GM23338 (cell line): ENCODE measurements around the gene CEMIP2. TPM values are rescaled to one million over a fixed set of nuclear protein-coding genes. Genes with fewer than 3 reads are reported as not detected.

Source experiments
- ATAC-seq: fragments of 200-7000 bp; cut with Tn5 transposase; 3 replicates; pipeline ENCODE4 v1.9.1; 2020
- DNase-seq: peaks from one replicate; pipeline ENCODE4 v3.0.0-alpha.2; 2015; ENCODE audit warnings: low spot score
- H2AFZ ChIP-seq: fragments of 200-600 bp; sonication (generic); 2 replicates; pipeline ENCODE4 v1.8.0; 2016; ENCODE audit warnings: antibody characterized with exemption, mild to moderate bottlenecking, moderate library complexity
- H3F3A ChIP-seq: fragments of 200-600 bp; sonication (generic); replicated peaks from 2 replicates; pipeline ENCODE4 v1.8.0; 2017; ENCODE audit warnings: antibody characterized with exemption, mixed run types, low read depth
- H3K27ac ChIP-seq: fragments of 200-600 bp; sonication (generic); 2 replicates; pipeline ENCODE4 v1.6.1; 2016; ENCODE audit warnings: low read depth
- H3K27me3 ChIP-seq: fragments of 200-600 bp; sonication (generic); 2 replicates; pipeline ENCODE4 v1.8.0; 2016; ENCODE audit warnings: mild to moderate bottlenecking, mixed run types, moderate library complexity; ENCODE audit not compliant: insufficient read depth
- H3K36me3 ChIP-seq: fragments of 200-600 bp; sonication (generic); 2 replicates; pipeline ENCODE4 v1.8.0; 2016; ENCODE audit warnings: mild to moderate bottlenecking; ENCODE audit not compliant: insufficient read depth
- H3K4me1 ChIP-seq: fragments of 200-600 bp; sonication (generic); 2 replicates; pipeline ENCODE4 v1.8.0; 2016; ENCODE audit warnings: mild to moderate bottlenecking, moderate library complexity; ENCODE audit not compliant: insufficient read depth
- H3K4me2 ChIP-seq: fragments of 200-600 bp; sonication (generic); 2 replicates; pipeline ENCODE4 v1.7.1; 2017; ENCODE audit warnings: mixed run types
- H3K4me3 ChIP-seq: fragments of 200-600 bp; sonication (generic); 2 replicates; pipeline ENCODE4 v1.6.1; 2016; ENCODE audit warnings: mixed run types
- H3K79me2 ChIP-seq: fragments of 200-600 bp; sonication (generic); replicated peaks from 2 replicates; pipeline ENCODE4 v1.8.0; 2017; ENCODE audit warnings: mild to moderate bottlenecking; ENCODE audit not compliant: insufficient read depth
- H3K9me2 ChIP-seq: fragments of 200-600 bp; sonication (generic); 2 replicates; pipeline ENCODE4 v1.8.0; 2017; ENCODE audit not compliant: insufficient read depth
- H4K20me1 ChIP-seq: fragments of 200-600 bp; sonication (generic); replicated peaks from 2 replicates; pipeline ENCODE4 v1.8.0; 2017; ENCODE audit warnings: mild to moderate bottlenecking; ENCODE audit not compliant: insufficient read depth
- H3K27ac Mint-ChIP-seq: 2 replicates; pipeline ENCODE4 v1.8.0; 2020; ENCODE audit warnings: inconsistent platforms, mild to moderate bottlenecking, moderate library complexity, mixed read lengths
- H3K27me3 Mint-ChIP-seq: 3 replicates; pipeline ENCODE4 v1.8.0; 2022; ENCODE audit warnings: low read depth, mild to moderate bottlenecking, moderate library complexity, mixed read lengths, inconsistent platforms; ENCODE audit not compliant: insufficient read depth, poor library complexity
- H3K36me3 Mint-ChIP-seq: 3 replicates; pipeline ENCODE4 v1.8.0; 2021; ENCODE audit warnings: low read depth, mild to moderate bottlenecking, inconsistent platforms, moderate library complexity, mixed read lengths
- H3K4me1 Mint-ChIP-seq: 3 replicates; pipeline ENCODE4 v1.8.0; 2020; ENCODE audit warnings: mild to moderate bottlenecking, inconsistent platforms, mixed read lengths
- H3K4me3 Mint-ChIP-seq: 3 replicates; pipeline ENCODE4 v1.8.0; 2021; ENCODE audit warnings: moderate library complexity, mild to moderate bottlenecking, inconsistent platforms, mixed read lengths
- H3K9me3 Mint-ChIP-seq: 3 replicates; pipeline ENCODE4 v1.8.0; 2020; ENCODE audit warnings: moderate library complexity, mild to moderate bottlenecking, inconsistent platforms, mixed read lengths
- CREB1 ChIP-seq: fragments of 250-450 bp; sonication (Bioruptor Pico); IDR thresholded peaks from 2 replicates; pipeline ENCODE4 v1.5.0; 2020; ENCODE audit warnings: low read depth, mild to moderate bottlenecking, moderate library complexity
- EZH2 ChIP-seq: fragments of 200-600 bp; sonication (generic); IDR thresholded peaks from one replicate; pipeline ENCODE4 v1.8.0; 2017; ENCODE audit warnings: antibody characterized with exemption, mild to moderate bottlenecking, low read depth; ENCODE audit not compliant: unreplicated experiment
- EZH2phosphoT487 ChIP-seq: fragments of 200-600 bp; sonication (generic); IDR thresholded peaks from one replicate; pipeline ENCODE4 v1.8.1; 2018; ENCODE audit warnings: antibody characterized with exemption; ENCODE audit not compliant: unreplicated experiment
- JUNB ChIP-seq: IDR thresholded peaks from one replicate; pipeline ENCODE4 v1.6.1; 2016; ENCODE audit warnings: antibody characterized with exemption; ENCODE audit not compliant: unreplicated experiment
- NANOG ChIP-seq: IDR thresholded peaks from 2 replicates; pipeline ENCODE4 v1.6.1; 2016; ENCODE audit warnings: antibody characterized with exemption, borderline replicate concordance
- POLR2AphosphoS5 ChIP-seq: IDR thresholded peaks from 2 replicates; pipeline ENCODE4 v1.6.1; 2016; ENCODE audit warnings: antibody characterized with exemption, low read depth
- STAT1 ChIP-seq: IDR thresholded peaks from one replicate; pipeline ENCODE4 v1.6.1; 2016; ENCODE audit warnings: antibody characterized with exemption; ENCODE audit not compliant: unreplicated experiment
- ZNF114 ChIP-seq: fragments of 250-450 bp; sonication (Bioruptor Pico); IDR thresholded peaks from 2 replicates; pipeline ENCODE4 v1.5.0; 2020; ENCODE audit warnings: mild to moderate bottlenecking, moderate library complexity
- ZNF331 ChIP-seq: fragments of 250-450 bp; sonication (Bioruptor Pico); IDR thresholded peaks from 2 replicates; pipeline ENCODE4 v1.5.0; 2020; ENCODE audit warnings: low read depth, mild to moderate bottlenecking, moderate library complexity
- polyA plus RNA-seq: library from polyadenylated mRNA; unstranded; fragments of >200 nt; fragmentation: Nextera tagmentation; extraction: Ambion mirVana; gene quantifications from 2 replicates; pipeline ENCODE4 v1.2.1, GENCODE V29; 2016
- total RNA-seq: library from RNA; depleted of rRNA; stranded (reverse); fragments of >200 nt; shearing (Covaris generic); gene quantifications from 2 replicates; pipeline ENCODE4 v1.2.3, GENCODE V29; 2014
- TF ChIP-seq, protein P1 (sequence below): fragments of 250-450 bp; sonication (Bioruptor Pico); IDR thresholded peaks from 2 replicates; pipeline ENCODE4 v1.5.0; 2020; ENCODE audit warnings: mild to moderate bottlenecking, moderate library complexity
- TF ChIP-seq, protein P2 (sequence below): IDR thresholded peaks from one replicate; pipeline ENCODE4 v1.6.1; 2018; ENCODE audit warnings: antibody characterized with exemption; ENCODE audit not compliant: unreplicated experiment
- TF ChIP-seq, protein P3 (sequence below), 2 experiments: fragments of 200-600 bp in 1 of 2; sonication (generic) in 1 of 2; conservative IDR thresholded peaks; 2 replicates each; pipeline versions ENCODE4 v1.5.1 to v1.6.1; 2016 to 2017; ENCODE audit warnings: antibody characterized with exemption in 2 of 2, low read depth in 2 of 2, mild to moderate bottlenecking in 2 of 2, moderate library complexity in 1 of 2
- TF ChIP-seq, protein P4 (sequence below): IDR thresholded peaks from 2 replicates; pipeline ENCODE4 v1.6.1; 2016; ENCODE audit warnings: antibody characterized with exemption

CEMIP2 gene
- total and polyA plus RNA-seq, 2 experiments from 2014 or later, result 23.0 to 76.7 TPM

DNA sequence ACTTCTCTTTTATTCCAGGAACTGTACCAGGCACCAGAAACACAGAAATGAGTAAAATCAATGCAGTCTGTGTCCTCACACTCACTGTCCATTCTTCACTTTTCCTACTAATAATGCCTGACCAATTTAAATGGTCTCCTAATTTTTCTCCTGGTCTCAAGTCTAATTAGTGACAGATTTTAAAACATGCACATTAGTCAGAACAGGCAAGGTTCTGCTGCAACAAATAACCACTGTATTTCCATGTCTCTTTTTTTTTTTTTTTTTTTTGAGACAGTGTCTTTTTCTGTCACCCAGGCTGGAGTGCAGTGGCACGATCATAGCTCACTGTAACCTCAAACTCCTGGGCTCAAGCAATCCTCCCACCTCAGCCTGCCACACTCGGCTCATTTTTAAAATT lies 99.6 kb downstream of the CEMIP2 start (continued):
- TF ChIP-seq, protein P1, sequence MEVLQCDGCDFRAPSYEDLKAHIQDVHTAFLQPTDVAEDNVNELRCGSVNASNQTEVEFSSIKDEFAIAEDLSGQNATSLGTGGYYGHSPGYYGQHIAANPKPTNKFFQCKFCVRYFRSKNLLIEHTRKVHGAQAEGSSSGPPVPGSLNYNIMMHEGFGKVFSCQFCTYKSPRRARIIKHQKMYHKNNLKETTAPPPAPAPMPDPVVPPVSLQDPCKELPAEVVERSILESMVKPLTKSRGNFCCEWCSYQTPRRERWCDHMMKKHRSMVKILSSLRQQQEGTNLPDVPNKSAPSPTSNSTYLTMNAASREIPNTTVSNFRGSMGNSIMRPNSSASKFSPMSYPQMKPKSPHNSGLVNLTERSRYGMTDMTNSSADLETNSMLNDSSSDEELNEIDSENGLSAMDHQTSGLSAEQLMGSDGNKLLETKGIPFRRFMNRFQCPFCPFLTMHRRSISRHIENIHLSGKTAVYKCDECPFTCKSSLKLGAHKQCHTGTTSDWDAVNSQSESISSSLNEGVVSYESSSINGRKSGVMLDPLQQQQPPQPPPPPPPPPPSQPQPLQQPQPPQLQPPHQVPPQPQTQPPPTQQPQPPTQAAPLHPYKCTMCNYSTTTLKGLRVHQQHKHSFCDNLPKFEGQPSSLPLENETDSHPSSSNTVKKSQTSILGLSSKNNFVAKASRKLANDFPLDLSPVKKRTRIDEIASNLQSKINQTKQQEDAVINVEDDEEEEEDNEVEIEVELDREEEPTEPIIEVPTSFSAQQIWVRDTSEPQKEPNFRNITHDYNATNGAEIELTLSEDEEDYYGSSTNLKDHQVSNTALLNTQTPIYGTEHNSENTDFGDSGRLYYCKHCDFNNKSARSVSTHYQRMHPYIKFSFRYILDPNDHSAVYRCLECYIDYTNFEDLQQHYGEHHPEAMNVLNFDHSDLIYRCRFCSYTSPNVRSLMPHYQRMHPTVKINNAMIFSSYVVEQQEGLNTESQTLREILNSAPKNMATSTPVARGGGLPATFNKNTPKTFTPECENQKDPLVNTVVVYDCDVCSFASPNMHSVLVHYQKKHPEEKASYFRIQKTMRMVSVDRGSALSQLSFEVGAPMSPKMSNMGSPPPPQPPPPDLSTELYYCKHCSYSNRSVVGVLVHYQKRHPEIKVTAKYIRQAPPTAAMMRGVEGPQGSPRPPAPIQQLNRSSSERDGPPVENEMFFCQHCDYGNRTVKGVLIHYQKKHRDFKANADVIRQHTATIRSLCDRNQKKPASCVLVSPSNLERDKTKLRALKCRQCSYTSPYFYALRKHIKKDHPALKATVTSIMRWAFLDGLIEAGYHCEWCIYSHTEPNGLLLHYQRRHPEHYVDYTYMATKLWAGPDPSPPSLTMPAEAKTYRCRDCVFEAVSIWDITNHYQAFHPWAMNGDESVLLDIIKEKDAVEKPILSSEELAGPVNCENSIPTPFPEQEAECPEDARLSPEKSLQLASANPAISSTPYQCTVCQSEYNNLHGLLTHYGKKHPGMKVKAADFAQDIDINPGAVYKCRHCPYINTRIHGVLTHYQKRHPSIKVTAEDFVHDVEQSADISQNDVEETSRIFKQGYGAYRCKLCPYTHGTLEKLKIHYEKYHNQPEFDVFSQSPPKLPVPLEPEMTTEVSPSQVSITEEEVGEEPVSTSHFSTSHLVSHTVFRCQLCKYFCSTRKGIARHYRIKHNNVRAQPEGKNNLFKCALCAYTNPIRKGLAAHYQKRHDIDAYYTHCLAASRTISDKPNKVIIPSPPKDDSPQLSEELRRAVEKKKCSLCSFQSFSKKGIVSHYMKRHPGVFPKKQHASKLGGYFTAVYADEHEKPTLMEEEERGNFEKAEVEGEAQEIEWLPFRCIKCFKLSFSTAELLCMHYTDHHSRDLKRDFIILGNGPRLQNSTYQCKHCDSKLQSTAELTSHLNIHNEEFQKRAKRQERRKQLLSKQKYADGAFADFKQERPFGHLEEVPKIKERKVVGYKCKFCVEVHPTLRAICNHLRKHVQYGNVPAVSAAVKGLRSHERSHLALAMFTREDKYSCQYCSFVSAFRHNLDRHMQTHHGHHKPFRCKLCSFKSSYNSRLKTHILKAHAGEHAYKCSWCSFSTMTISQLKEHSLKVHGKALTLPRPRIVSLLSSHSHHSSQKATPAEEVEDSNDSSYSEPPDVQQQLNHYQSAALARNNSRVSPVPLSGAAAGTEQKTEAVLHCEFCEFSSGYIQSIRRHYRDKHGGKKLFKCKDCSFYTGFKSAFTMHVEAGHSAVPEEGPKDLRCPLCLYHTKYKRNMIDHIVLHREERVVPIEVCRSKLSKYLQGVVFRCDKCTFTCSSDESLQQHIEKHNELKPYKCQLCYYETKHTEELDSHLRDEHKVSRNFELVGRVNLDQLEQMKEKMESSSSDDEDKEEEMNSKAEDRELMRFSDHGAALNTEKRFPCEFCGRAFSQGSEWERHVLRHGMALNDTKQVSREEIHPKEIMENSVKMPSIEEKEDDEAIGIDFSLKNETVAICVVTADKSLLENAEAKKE (CRISPR knock-in tag), result no peak
- TF ChIP-seq STAT1, result no peak

DNA sequence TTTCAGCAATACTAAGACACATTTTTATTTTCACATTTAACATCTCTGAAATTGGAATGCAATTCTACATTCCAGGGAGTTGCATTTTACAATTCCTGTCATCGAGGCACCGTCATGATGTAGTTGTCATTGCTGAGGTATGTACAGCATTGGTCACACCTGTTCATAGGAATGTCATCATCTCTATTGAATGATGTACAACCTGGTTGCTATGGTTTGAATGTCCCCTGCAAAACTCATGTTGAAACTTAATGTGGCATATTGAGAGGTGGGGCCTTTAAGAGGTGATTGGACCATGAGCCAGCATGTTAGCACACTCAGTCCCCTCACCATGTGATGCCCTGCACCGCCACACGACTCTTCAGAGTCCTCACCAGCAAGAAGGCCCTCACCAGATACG lies 103.1 kb downstream of the CEMIP2 start:
- H3F3A ChIP-seq, result no peaks in the 10 kb centered on the region
- H3K79me2 ChIP-seq, result no peaks in the 10 kb centered on the region
- H4K20me1 ChIP-seq, result no peaks in the 10 kb centered on the region
- no peaks in the 10 kb centered on the region for H3K36me3 Mint-ChIP-seq
- no peaks in the 10 kb centered on the region for H3K36me3 ChIP-seq
- H3K27ac Mint-ChIP-seq, result no peak overlapping the region
- H3K4me1 ChIP-seq, result peaks cover 33% of the 10 kb centered on the region
- no peak overlapping the region for H3K4me3 Mint-ChIP-seq
- ATAC-seq, result no peak
- DNase-seq, result no peak
- H3K9me2 ChIP-seq, result no peaks in the 10 kb centered on the region; the same call in 1 of the 2 replicates
- H3K4me2 ChIP-seq, result no peak overlapping the region
- H3K27me3 ChIP-seq, result no peaks in the 10 kb centered on the region
- H3K27me3 Mint-ChIP-seq, result peaks cover 2% of the 10 kb centered on the region
- H3K4me1 Mint-ChIP-seq, result peaks cover 33% of the 10 kb centered on the region
- no peaks in the 10 kb centered on the region; the same call in 2 of the 3 replicates for H3K9me3 Mint-ChIP-seq
- no peak overlapping the region for H2AFZ ChIP-seq
- H3K27ac ChIP-seq, result no peak overlapping the region
- H3K4me3 ChIP-seq, result no peak overlapping the region
- TF ChIP-seq EZH2 (no peak), POLR2AphosphoS5 (no peak), EZH2phosphoT487 (no peak), STAT1 (no peak), ZNF331 (CRISPR knock-in tag) (no peak), JUNB (no peak), ZNF114 (CRISPR knock-in tag) (no peak), NANOG (no peak), CREB1 (CRISPR knock-in tag) (no peak)
- TF ChIP-seq, protein P2, sequence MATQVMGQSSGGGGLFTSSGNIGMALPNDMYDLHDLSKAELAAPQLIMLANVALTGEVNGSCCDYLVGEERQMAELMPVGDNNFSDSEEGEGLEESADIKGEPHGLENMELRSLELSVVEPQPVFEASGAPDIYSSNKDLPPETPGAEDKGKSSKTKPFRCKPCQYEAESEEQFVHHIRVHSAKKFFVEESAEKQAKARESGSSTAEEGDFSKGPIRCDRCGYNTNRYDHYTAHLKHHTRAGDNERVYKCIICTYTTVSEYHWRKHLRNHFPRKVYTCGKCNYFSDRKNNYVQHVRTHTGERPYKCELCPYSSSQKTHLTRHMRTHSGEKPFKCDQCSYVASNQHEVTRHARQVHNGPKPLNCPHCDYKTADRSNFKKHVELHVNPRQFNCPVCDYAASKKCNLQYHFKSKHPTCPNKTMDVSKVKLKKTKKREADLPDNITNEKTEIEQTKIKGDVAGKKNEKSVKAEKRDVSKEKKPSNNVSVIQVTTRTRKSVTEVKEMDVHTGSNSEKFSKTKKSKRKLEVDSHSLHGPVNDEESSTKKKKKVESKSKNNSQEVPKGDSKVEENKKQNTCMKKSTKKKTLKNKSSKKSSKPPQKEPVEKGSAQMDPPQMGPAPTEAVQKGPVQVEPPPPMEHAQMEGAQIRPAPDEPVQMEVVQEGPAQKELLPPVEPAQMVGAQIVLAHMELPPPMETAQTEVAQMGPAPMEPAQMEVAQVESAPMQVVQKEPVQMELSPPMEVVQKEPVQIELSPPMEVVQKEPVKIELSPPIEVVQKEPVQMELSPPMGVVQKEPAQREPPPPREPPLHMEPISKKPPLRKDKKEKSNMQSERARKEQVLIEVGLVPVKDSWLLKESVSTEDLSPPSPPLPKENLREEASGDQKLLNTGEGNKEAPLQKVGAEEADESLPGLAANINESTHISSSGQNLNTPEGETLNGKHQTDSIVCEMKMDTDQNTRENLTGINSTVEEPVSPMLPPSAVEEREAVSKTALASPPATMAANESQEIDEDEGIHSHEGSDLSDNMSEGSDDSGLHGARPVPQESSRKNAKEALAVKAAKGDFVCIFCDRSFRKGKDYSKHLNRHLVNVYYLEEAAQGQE, result no peak
- TF ChIP-seq, protein P3, sequence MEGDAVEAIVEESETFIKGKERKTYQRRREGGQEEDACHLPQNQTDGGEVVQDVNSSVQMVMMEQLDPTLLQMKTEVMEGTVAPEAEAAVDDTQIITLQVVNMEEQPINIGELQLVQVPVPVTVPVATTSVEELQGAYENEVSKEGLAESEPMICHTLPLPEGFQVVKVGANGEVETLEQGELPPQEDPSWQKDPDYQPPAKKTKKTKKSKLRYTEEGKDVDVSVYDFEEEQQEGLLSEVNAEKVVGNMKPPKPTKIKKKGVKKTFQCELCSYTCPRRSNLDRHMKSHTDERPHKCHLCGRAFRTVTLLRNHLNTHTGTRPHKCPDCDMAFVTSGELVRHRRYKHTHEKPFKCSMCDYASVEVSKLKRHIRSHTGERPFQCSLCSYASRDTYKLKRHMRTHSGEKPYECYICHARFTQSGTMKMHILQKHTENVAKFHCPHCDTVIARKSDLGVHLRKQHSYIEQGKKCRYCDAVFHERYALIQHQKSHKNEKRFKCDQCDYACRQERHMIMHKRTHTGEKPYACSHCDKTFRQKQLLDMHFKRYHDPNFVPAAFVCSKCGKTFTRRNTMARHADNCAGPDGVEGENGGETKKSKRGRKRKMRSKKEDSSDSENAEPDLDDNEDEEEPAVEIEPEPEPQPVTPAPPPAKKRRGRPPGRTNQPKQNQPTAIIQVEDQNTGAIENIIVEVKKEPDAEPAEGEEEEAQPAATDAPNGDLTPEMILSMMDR (conservative IDR thresholded peaks at IDR 0.05; ENCODE audit: low read depth in 2 of 2), result no peak
- TF ChIP-seq, protein P4, sequence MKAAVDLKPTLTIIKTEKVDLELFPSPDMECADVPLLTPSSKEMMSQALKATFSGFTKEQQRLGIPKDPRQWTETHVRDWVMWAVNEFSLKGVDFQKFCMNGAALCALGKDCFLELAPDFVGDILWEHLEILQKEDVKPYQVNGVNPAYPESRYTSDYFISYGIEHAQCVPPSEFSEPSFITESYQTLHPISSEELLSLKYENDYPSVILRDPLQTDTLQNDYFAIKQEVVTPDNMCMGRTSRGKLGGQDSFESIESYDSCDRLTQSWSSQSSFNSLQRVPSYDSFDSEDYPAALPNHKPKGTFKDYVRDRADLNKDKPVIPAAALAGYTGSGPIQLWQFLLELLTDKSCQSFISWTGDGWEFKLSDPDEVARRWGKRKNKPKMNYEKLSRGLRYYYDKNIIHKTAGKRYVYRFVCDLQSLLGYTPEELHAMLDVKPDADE, result no peak
